Tibial nerve (tissue), 4 donors: ENCODE results near the gene RAD51C.

ENCODE experiments used
- CTCF ChIP-seq, 5 experiments: fragments of 200-600 bp in 3 of 5; fragments of 450-650 bp in 2 of 5; sonication (generic) in 3 of 5; IDR thresholded peaks; one replicate each; pipeline ENCODE4 v1.5.1; 2016 to 2019; ENCODE audit warnings: antibody characterized with exemption in 5 of 5, mild to moderate bottlenecking in 3 of 5, moderate library complexity in 2 of 5
- EP300 ChIP-seq, 2 donors: sonication (generic); formaldehyde crosslinking; IDR thresholded peaks; one replicate each; pipeline ENCODE4 v1.6.1; 2017; ENCODE audit warnings: antibody characterized with exemption in 2 of 2, mild to moderate bottlenecking in 1 of 2
- POLR2A ChIP-seq, 2 donors: fragments of 450-650 bp; IDR thresholded peaks; one replicate each; pipeline ENCODE4 v1.6.1; 2017; ENCODE audit warnings: antibody characterized with exemption in 2 of 2, mild to moderate bottlenecking in 2 of 2, moderate library complexity in 2 of 2

- TF ChIP-seq CTCF (IDR thresholded peaks at IDR 0.05), result no peak
- TF ChIP-seq POLR2A (IDR thresholded peaks at IDR 0.05), result no peak
- no peak for TF ChIP-seq EP300 (IDR thresholded peaks at IDR 0.05)
Measured at GRCh38 chr17:58722274-58722673, 29.9 kb downstream of the RAD51C start.
